Mesenchymal stem cell (in vitro differentiated cells and primary cell): ENCODE data around the gene MAP4.

Source experiments
- DNase-seq: peaks from one replicate; pipeline ENCODE4 v3.0.0-alpha.2; 2013
- H2AFZ ChIP-seq: one replicate; pipeline ENCODE4 v1.6.1; 2013; ENCODE audit warnings: low read depth, mild to moderate bottlenecking, control low read depth, inconsistent platforms, low read length, moderate library complexity
- H2AK5ac ChIP-seq: 2 replicates; pipeline ENCODE4 v1.6.1; 2013; ENCODE audit warnings: low read length, moderate library complexity, mild to moderate bottlenecking, inconsistent platforms; ENCODE audit not compliant: severe bottlenecking
- H2BK120ac ChIP-seq: one replicate; pipeline ENCODE4 v1.6.1; 2013; ENCODE audit warnings: low read depth, mild to moderate bottlenecking, inconsistent platforms, low read length, moderate library complexity
- H2BK12ac ChIP-seq, 2 experiments: one replicate each; pipeline ENCODE4 v1.6.1; 2013; ENCODE audit warnings: inconsistent platforms in 2 of 2, low read length in 2 of 2, mild to moderate bottlenecking in 2 of 2, moderate library complexity in 2 of 2, control low read depth in 1 of 2
- H2BK15ac ChIP-seq: one replicate; pipeline ENCODE4 v1.6.1; 2013; ENCODE audit warnings: mild to moderate bottlenecking, low read depth, inconsistent platforms; ENCODE audit not compliant: poor library complexity, severe bottlenecking
- H2BK5ac ChIP-seq: 2 replicates; pipeline ENCODE4 v1.6.1; 2013; ENCODE audit warnings: low read depth, mild to moderate bottlenecking, low read length, control low read depth, inconsistent platforms; ENCODE audit not compliant: poor library complexity, severe bottlenecking
- H3K14ac ChIP-seq, 2 experiments: one replicate each; pipeline ENCODE4 v1.6.1; 2013; ENCODE audit warnings: inconsistent platforms in 2 of 2, low read length in 2 of 2, control low read depth in 1 of 2, mild to moderate bottlenecking in 1 of 2, moderate library complexity in 1 of 2
- H3K18ac ChIP-seq, 2 experiments: one replicate each; pipeline ENCODE4 v1.6.1; 2013; ENCODE audit warnings: inconsistent platforms in 2 of 2, low read length in 2 of 2, control low read depth in 1 of 2, low read depth in 1 of 2, mild to moderate bottlenecking in 1 of 2
- H3K23ac ChIP-seq, 2 experiments: one replicate each; pipeline ENCODE4 v1.6.1; 2013; ENCODE audit warnings: inconsistent platforms in 2 of 2, low read length in 2 of 2, mild to moderate bottlenecking in 2 of 2, moderate library complexity in 2 of 2, control low read depth in 1 of 2
- H3K27ac ChIP-seq: 2 replicates; pipeline ENCODE4 v1.5.1; 2013; ENCODE audit warnings: mild to moderate bottlenecking, moderate library complexity, low read length, control low read depth, inconsistent platforms; ENCODE audit not compliant: poor library complexity, severe bottlenecking
- H3K27me3 ChIP-seq, 2 experiments: 2 replicates each; pipeline versions ENCODE4 v1.6.1 to v1.7.0; 2013; ENCODE audit warnings: low read length in 2 of 2, mild to moderate bottlenecking in 2 of 2, moderate library complexity in 2 of 2, control low read depth in 1 of 2, inconsistent platforms in 1 of 2; ENCODE audit not compliant: control insufficient read depth in 1 of 2, insufficient read depth in 1 of 2
- H3K36me3 ChIP-seq, 2 experiments: 2 replicates each; pipeline versions ENCODE4 v1.6.1 to v1.7.0; 2013; ENCODE audit warnings: low read length in 2 of 2, control low read depth in 1 of 2, inconsistent platforms in 1 of 2, low read depth in 1 of 2, mild to moderate bottlenecking in 1 of 2; ENCODE audit not compliant: insufficient read depth in 2 of 2, control insufficient read depth in 1 of 2
- H3K4ac ChIP-seq, 2 experiments: one replicate each; pipeline ENCODE4 v1.6.1; 2013; ENCODE audit warnings: inconsistent platforms in 2 of 2, low read length in 2 of 2, mild to moderate bottlenecking in 2 of 2, moderate library complexity in 2 of 2, control low read depth in 1 of 2, low read depth in 1 of 2
- H3K4me1 ChIP-seq: 2 replicates; pipeline ENCODE4 v1.6.1; 2013; ENCODE audit warnings: low read depth, low read length, control low read depth; ENCODE audit not compliant: control insufficient read depth, insufficient read depth
- H3K4me2 ChIP-seq: 2 replicates; pipeline ENCODE4 v1.6.1; 2013; ENCODE audit warnings: low read length, mild to moderate bottlenecking, inconsistent platforms; ENCODE audit not compliant: poor library complexity, severe bottlenecking
- H3K4me3 ChIP-seq, 2 experiments: 2 replicates each; pipeline versions ENCODE4 v1.5.1 to v1.7.0; 2013; ENCODE audit warnings: low read length in 2 of 2, mild to moderate bottlenecking in 2 of 2, control low read depth in 1 of 2, low read depth in 1 of 2; ENCODE audit not compliant: insufficient read depth in 1 of 2
- H3K79me1 ChIP-seq: replicated peaks from 2 replicates; pipeline ENCODE4 v1.6.1; 2013; ENCODE audit warnings: mild to moderate bottlenecking, control low read depth, low read length, inconsistent platforms; ENCODE audit not compliant: poor library complexity, severe bottlenecking
- H3K9ac ChIP-seq: 2 replicates; pipeline ENCODE4 v1.7.0; 2013; ENCODE audit warnings: mild to moderate bottlenecking, low read length, moderate library complexity
- H3K9me3 ChIP-seq: 2 replicates; pipeline ENCODE4 v1.7.0; 2013; ENCODE audit warnings: mild to moderate bottlenecking, low read length; ENCODE audit not compliant: control insufficient read depth
- H4K8ac ChIP-seq: one replicate; pipeline ENCODE4 v1.6.1; 2013; ENCODE audit warnings: inconsistent platforms, mild to moderate bottlenecking, low read length, moderate library complexity
- H4K91ac ChIP-seq: one replicate; pipeline ENCODE4 v1.6.1; 2013; ENCODE audit warnings: mild to moderate bottlenecking, low read length, inconsistent platforms
- WGBS: methylation state at CpG from one replicate; pipeline ENCODE4 v1.1.7; 2013; ENCODE audit warnings: mixed read lengths; 5-methylcytosine and 5-hydroxymethylcytosine counted together

Gene MAP4

GRCh38 chr3:47871389-47871788, 144.8 kb downstream of the MAP4 start:
- Histone ChIP-seq H3K27ac (no peak overlapping the region), H3K4me2 (no peak overlapping the region), H3K4ac (no peak overlapping the region), H3K14ac (no peak overlapping the region), H2BK12ac (no peak overlapping the region), H3K27me3 (no peaks in the 10 kb centered on the region), H2BK5ac (no peak overlapping the region), H3K23ac (no peak overlapping the region), H3K79me1 (peaks cover 52% of the 10 kb centered on the region), H2AFZ (no peak overlapping the region), H3K9ac (no peak overlapping the region), H3K9me3 (no peaks in the 10 kb centered on the region), H3K4me1 (peaks cover 4% of the 10 kb centered on the region), H3K4me3 (no peak overlapping the region), H3K18ac (no peak overlapping the region), H4K91ac (no peak overlapping the region), H4K8ac (no peak overlapping the region), H3K36me3 (peaks cover 60 to 86% of the 10 kb centered on the region in 2 experiments), H2AK5ac (no peak overlapping the region), H2BK15ac (no peak overlapping the region), H2BK120ac (no peak overlapping the region)
- DNase-seq, result no peak
- 98% methylated on average over 2 of the region's 2 CpGs for WGBS

GRCh38 chr3:47870702-47871260, 145.4 kb downstream of the MAP4 start:
- Histone ChIP-seq H2AFZ (no peak overlapping the region), H2AK5ac (no peak overlapping the region), H3K4me3 (no peak overlapping the region), H3K36me3 (peaks cover 65 to 90% of the 10 kb centered on the region in 2 experiments), H3K4ac (no peak overlapping the region), H3K14ac (no peak overlapping the region), H3K9me3 (no peaks in the 10 kb centered on the region), H2BK120ac (no peak overlapping the region), H3K23ac (no peak overlapping the region), H3K79me1 (peaks cover 52% of the 10 kb centered on the region), H3K27me3 (no peaks in the 10 kb centered on the region), H2BK12ac (no peak overlapping the region), H3K27ac (no peak overlapping the region), H3K4me1 (peaks cover 4% of the 10 kb centered on the region), H4K91ac (no peak overlapping the region), H2BK15ac (no peak overlapping the region), H3K4me2 (no peak overlapping the region), H3K18ac (no peak overlapping the region), H4K8ac (no peak overlapping the region), H2BK5ac (no peak overlapping the region), H3K9ac (no peak overlapping the region)
- WGBS, result 99% methylated on average over 11 of the region's 12 CpGs
- DNase-seq, result no peak

GRCh38 chr3:47870156-47870555, 146.1 kb downstream of the MAP4 start:
- no peak overlapping the region for H3K14ac ChIP-seq
- H3K27ac ChIP-seq, result no peak overlapping the region
- no peak overlapping the region for H3K18ac ChIP-seq
- H3K4me1 ChIP-seq, result peaks cover 1% of the 10 kb centered on the region
- H3K27me3 ChIP-seq, result no peaks in the 10 kb centered on the region
- no peak overlapping the region for H3K23ac ChIP-seq
- no peak overlapping the region for H2BK12ac ChIP-seq
- H3K4me2 ChIP-seq, result no peak overlapping the region
- WGBS, result 100% methylated on average over 3 of the region's 3 CpGs
- H4K8ac ChIP-seq, result no peak overlapping the region
- H3K9ac ChIP-seq, result no peak overlapping the region
- H2BK5ac ChIP-seq, result no peak overlapping the region
- no peak overlapping the region for H3K4ac ChIP-seq
- H3K79me1 ChIP-seq, result peaks cover 50% of the 10 kb centered on the region
- H3K4me3 ChIP-seq, result no peak overlapping the region
- no peaks in the 10 kb centered on the region for H3K9me3 ChIP-seq
- DNase-seq, result peak; percentile 45
- no peak overlapping the region for H2AK5ac ChIP-seq
- no peak overlapping the region for H4K91ac ChIP-seq
- no peak overlapping the region for H2AFZ ChIP-seq
- no peak overlapping the region for H2BK120ac ChIP-seq
- H2BK15ac ChIP-seq, result no peak overlapping the region
- peaks cover 67 to 91% of the 10 kb centered on the region in 2 experiments for H3K36me3 ChIP-seq

- peaks cover 2% of the 10 kb centered on the region for H3K4me1 ChIP-seq
- H3K27me3 ChIP-seq, result no peaks in the 10 kb centered on the region
- no peak overlapping the region for H2BK120ac ChIP-seq
- no peak overlapping the region for H2BK5ac ChIP-seq
- H2BK15ac ChIP-seq, result no peak overlapping the region
- no peak overlapping the region for H3K27ac ChIP-seq
- no peak overlapping the region for H3K18ac ChIP-seq
- no peak overlapping the region for H3K4me3 ChIP-seq
- no peak overlapping the region for H2AFZ ChIP-seq
- H3K79me1 ChIP-seq, result peaks cover 56% of the 10 kb centered on the region
- H4K91ac ChIP-seq, result no peak overlapping the region
- H3K9ac ChIP-seq, result no peak overlapping the region
- no peak overlapping the region for H4K8ac ChIP-seq
- no peak overlapping the region for H3K4ac ChIP-seq
- H3K4me2 ChIP-seq, result no peak overlapping the region
- no peak overlapping the region for H2AK5ac ChIP-seq
- WGBS, result 100% methylated on average over 2 of the region's 2 CpGs
- no peak overlapping the region for H2BK12ac ChIP-seq
- H3K9me3 ChIP-seq, result no peaks in the 10 kb centered on the region
- peaks cover 81 to 92% of the 10 kb centered on the region in 2 experiments for H3K36me3 ChIP-seq
- no peak for DNase-seq
- H3K14ac ChIP-seq, result no peak overlapping the region
- no peak overlapping the region for H3K23ac ChIP-seq
Measured at GRCh38 chr3:47868306-47868705, 147.9 kb downstream of the MAP4 start.
